ENCODE measurements around the gene IDI1. TPM values are rescaled to one million over a fixed set of nuclear protein-coding genes. Genes with fewer than 3 reads are reported as not detected.

The IDI1 gene
- total and polyA plus RNA-seq, 11 donors, result 9.1 to 44.8 (median 18.4) TPM

DNA sequence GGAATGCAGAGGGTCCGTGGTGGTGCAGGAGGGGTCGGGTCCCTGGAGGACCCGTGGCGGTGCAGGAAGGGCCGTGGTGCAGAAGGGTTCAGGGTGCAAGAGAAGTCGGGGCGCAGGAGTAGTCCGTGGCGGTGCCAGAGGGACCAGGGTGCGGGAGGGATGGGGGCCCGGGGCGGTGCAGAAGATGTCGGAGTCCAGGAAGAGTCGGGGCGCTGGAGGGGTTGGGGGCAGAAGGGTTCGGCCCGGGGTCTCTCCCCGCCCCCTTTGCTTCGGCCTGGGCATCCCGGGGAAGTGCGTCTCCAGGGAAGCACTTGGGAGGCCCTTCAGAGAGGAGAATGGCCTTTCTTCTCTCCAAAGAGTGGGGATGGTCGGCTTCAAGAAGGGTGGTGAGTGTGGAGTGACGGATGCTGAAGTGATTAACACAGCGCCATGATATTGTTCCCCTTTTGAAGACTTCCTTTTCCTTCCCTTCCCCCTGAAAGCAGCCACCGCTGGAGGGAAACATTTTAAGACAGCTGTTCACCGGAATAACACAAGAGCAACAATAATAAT, 8.3 kb upstream of the IDI1 start:
- H3K4me3 ChIP-seq, result peak overlapping the region; percentile 68 to 99 (median 92)
- no peak for DNase-seq
- intact Hi-C loops (cut with DNase I), result loop anchor here in 2 of 10 donors (5.0 kb wide), 2 partner anchors 70 to 125 kb away; partner anchors contain the start of genes GTPBP4 (in 1 of the 2) and LARP4B (in 1 of the 2)
- peak; percentile 5 to 47 (median 14) for ATAC-seq
- TF ChIP-seq, protein P1, sequence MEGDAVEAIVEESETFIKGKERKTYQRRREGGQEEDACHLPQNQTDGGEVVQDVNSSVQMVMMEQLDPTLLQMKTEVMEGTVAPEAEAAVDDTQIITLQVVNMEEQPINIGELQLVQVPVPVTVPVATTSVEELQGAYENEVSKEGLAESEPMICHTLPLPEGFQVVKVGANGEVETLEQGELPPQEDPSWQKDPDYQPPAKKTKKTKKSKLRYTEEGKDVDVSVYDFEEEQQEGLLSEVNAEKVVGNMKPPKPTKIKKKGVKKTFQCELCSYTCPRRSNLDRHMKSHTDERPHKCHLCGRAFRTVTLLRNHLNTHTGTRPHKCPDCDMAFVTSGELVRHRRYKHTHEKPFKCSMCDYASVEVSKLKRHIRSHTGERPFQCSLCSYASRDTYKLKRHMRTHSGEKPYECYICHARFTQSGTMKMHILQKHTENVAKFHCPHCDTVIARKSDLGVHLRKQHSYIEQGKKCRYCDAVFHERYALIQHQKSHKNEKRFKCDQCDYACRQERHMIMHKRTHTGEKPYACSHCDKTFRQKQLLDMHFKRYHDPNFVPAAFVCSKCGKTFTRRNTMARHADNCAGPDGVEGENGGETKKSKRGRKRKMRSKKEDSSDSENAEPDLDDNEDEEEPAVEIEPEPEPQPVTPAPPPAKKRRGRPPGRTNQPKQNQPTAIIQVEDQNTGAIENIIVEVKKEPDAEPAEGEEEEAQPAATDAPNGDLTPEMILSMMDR (IDR thresholded peaks at IDR 0.05), result no peak
- TF ChIP-seq POLR2A (IDR thresholded peaks at IDR 0.05), result no peak
- H3K36me3 ChIP-seq, result peaks cover 0 to 35% (median 20%) of the 10 kb centered on the region in 9 donors
- H3K27ac ChIP-seq, result peak overlapping the region; percentile 37 to 100 (median 98)
- no peaks in the 10 kb centered on the region for H3K27me3 ChIP-seq
- peaks cover 0 to 74% (median 43%) of the 10 kb centered on the region in 12 donors for H3K4me1 ChIP-seq
- WGBS, 4 donors, result 0 to 1% (median 1%) methylated on average over 26 of the region's 26 CpGs
- no peaks in the 10 kb centered on the region for H3K9me3 ChIP-seq

- Histone ChIP-seq H3K4me1 (peaks cover 0 to 68% (median 40%) of the 10 kb centered on the region in 12 donors), H3K9me3 (no peaks in the 10 kb centered on the region), H3K27me3 (no peaks in the 10 kb centered on the region), H3K4me3 (peak within 1 kb of the TSS; percentile 68 to 99 (median 92)), H3K27ac (peak within 1 kb of the TSS; percentile 96 to 100 (median 98)), H3K36me3 (peaks cover 0 to 42% (median 25%) of the 10 kb centered on the region in 9 donors)
- TF ChIP-seq, protein P1 (IDR thresholded peaks at IDR 0.05), result no peak
- TF ChIP-seq POLR2A (IDR thresholded peaks at IDR 0.05), result peak; percentile 46 to 70
- intact Hi-C loops (cut with DNase I), result loop anchor here in 2 of 10 donors (5.0 kb wide), 2 partner anchors 69 to 124 kb away; partner anchors contain the start of genes GTPBP4 (in 1 of the 2) and LARP4B (in 1 of the 2)
- ATAC-seq, result peak; percentile 91 to 97 (median 96)
- 0 to 1% (median 0%) methylated on average over 18 to 87 of the region's 87 CpGs for WGBS, 4 donors
- DNase-seq, result peak; percentile 89 to 94 (median 92)
These were observed 7.6 kb upstream of the IDI1 start, which contains the start of gene WDR37 for GRCh38 chr10:1056326-1057105. Gene WDR37 (plus strand): TSS chr10:1056385. CDS start chr10:1072156, 15,771 bp downstream.

- intact Hi-C loops (cut with DNase I), result loop anchor here in 4 of 10 donors (5.0 kb wide), 2 partner anchors 67 to 122 kb away; partner anchors contain the start of genes GTPBP4 (in 2 of the 4) and LARP4B (in 2 of the 4)
- Histone ChIP-seq H3K36me3 (peaks cover 0 to 49% (median 31%) of the 10 kb centered on the region in 9 donors), H3K9me3 (no peaks in the 10 kb centered on the region), H3K4me1 (peaks cover 0 to 68% (median 43%) of the 10 kb centered on the region in 12 donors), H3K27me3 (no peaks in the 10 kb centered on the region), H3K4me3 (peak overlapping the region in 7 of 12 donors; percentile 79 to 97 (median 93)), H3K27ac (peak overlapping the region in 3 of 12 donors; percentile 0 to 100 (median 98))
- ATAC-seq (no peak), DNase-seq (no peak)
- 44 to 65% (median 58%) methylated on average over 6 of the region's 6 CpGs for WGBS, 4 donors
- TF ChIP-seq, protein P1 (IDR thresholded peaks at IDR 0.05), result no peak
- no peak for TF ChIP-seq POLR2A (IDR thresholded peaks at IDR 0.05)
These were observed 5.8 kb upstream of the IDI1 start for GRCh38 chr10:1054684-1055083.
